Tibial nerve (tissue), 4 donors: ENCODE data around the gene ABO. TPM values are rescaled to one million over a fixed set of nuclear protein-coding genes. Genes with fewer than 3 reads are reported as not detected.
"Not testable (repeated sequence)": the region's sequence is repeated elsewhere in the genome, so short reads cannot be mapped to it uniquely, and the experiment has no call there.

ENCODE experiments used
- DNase-seq, 2 donors: peaks; one replicate each; pipeline ENCODE4 v3.0.0-alpha.2; 2019; ENCODE audit warnings: low spot score in 2 of 2
- H3K27ac ChIP-seq, 4 donors: fragments of 200-600 bp; sonication (generic) in 3 of 4; one replicate each; pipeline ENCODE4 v1.5.1; 2017 to 2019; ENCODE audit warnings: mild to moderate bottlenecking in 1 of 4
- H3K27me3 ChIP-seq, 2 donors: fragments of 200-600 bp; sonication (generic) in 1 of 2; one replicate each; pipeline versions ENCODE4 v1.5.1 to v1.6.0; 2017 to 2019
- H3K36me3 ChIP-seq, 3 donors: fragments of 200-600 bp; sonication (generic); one replicate each; pipeline ENCODE4 v1.5.1; 2018 to 2019
- H3K4me1 ChIP-seq, 4 donors: fragments of 200-600 bp; sonication (generic) in 3 of 4; one replicate each; pipeline ENCODE4 v1.5.1; 2017 to 2019
- H3K4me3 ChIP-seq, 4 donors: fragments of 200-600 bp; sonication (generic) in 3 of 4; one replicate each; pipeline ENCODE4 v1.5.1; 2017 to 2019; ENCODE audit warnings: mild to moderate bottlenecking in 1 of 4, moderate library complexity in 1 of 4
- H3K9me3 ChIP-seq, 4 donors: fragments of 200-600 bp; sonication (generic) in 3 of 4; one replicate each; pipeline ENCODE4 v1.5.1; 2017 to 2019
- CTCF ChIP-seq, 5 experiments: fragments of 200-600 bp in 3 of 5; fragments of 450-650 bp in 2 of 5; sonication (generic) in 3 of 5; IDR thresholded peaks; one replicate each; pipeline ENCODE4 v1.5.1; 2016 to 2019; ENCODE audit warnings: antibody characterized with exemption in 5 of 5, mild to moderate bottlenecking in 3 of 5, moderate library complexity in 2 of 5
- EP300 ChIP-seq, 2 donors: sonication (generic); formaldehyde crosslinking; IDR thresholded peaks; one replicate each; pipeline ENCODE4 v1.6.1; 2017; ENCODE audit warnings: antibody characterized with exemption in 2 of 2, mild to moderate bottlenecking in 1 of 2
- POLR2A ChIP-seq, 2 donors: fragments of 450-650 bp; IDR thresholded peaks; one replicate each; pipeline ENCODE4 v1.6.1; 2017; ENCODE audit warnings: antibody characterized with exemption in 2 of 2, mild to moderate bottlenecking in 2 of 2, moderate library complexity in 2 of 2
- WGBS, 2 donors: methylation state at CpG; one replicate each; pipeline ENCODE4 v1.1.5; 2018; 5-methylcytosine and 5-hydroxymethylcytosine counted together
- total RNA-seq, 4 donors: library from RNA; depleted of rRNA; stranded (reverse); fragments of >200 nt; gene quantifications; one replicate each; pipeline ENCODE4 v1.1.0, GENCODE V29; 2016

ABO gene
- total RNA-seq, 4 donors from 2014 or later = 4.8 to 25.5 (median 8.9) TPM

- H3K4me3 ChIP-seq = no peak overlapping the region
- 77% methylated on average over 12 of the region's 12 CpGs for whole genome bisulfite sequencing, 2 donors
- peaks cover 0 to 20% of the 10 kb centered on the region in 2 donors for H3K27me3 ChIP-seq
- no peak for TF ChIP-seq CTCF (IDR thresholded peaks at IDR 0.05)
- no peak for TF ChIP-seq POLR2A (IDR thresholded peaks at IDR 0.05)
- TF ChIP-seq EP300 (IDR thresholded peaks at IDR 0.05) = no peak
- H3K27ac ChIP-seq = no peak overlapping the region
- H3K4me1 ChIP-seq = no peaks in the 10 kb centered on the region
- H3K9me3 ChIP-seq = no peaks in the 10 kb centered on the region
- DNase-seq = no peak
- H3K36me3 ChIP-seq = no peaks in the 10 kb centered on the region
These were observed 53.7 kb downstream of the ABO start for GRCh38 chr9:133221177-133221809.

GRCh38 chr9:133218049-133218975 is 56.7 kb downstream of the ABO start:
- H3K4me1 ChIP-seq, DNase-seq: not testable (repeated sequence)
- 71 to 82% methylated on average over 18 to 19 of the region's 19 CpGs for WGBS, 2 donors

GRCh38 chr9:133217333-133217988 is 57.5 kb downstream of the ABO start:
- H3K27me3 ChIP-seq, H3K36me3 ChIP-seq, H3K4me1 ChIP-seq, H3K9me3 ChIP-seq, H3K27ac ChIP-seq, H3K4me3 ChIP-seq, DNase-seq: not testable (repeated sequence)
- 62 to 67% methylated on average over 12 of the region's 12 CpGs for WGBS, 2 donors

More at GRCh38 chr9:133218049-133218975, 56.7 kb downstream of the ABO start:
- H3K27ac ChIP-seq, H3K9me3 ChIP-seq, H3K36me3 ChIP-seq, H3K4me3 ChIP-seq: not testable (repeated sequence)
- H3K27me3 ChIP-seq = peaks cover 0 to 14% of the 10 kb centered on the region in 2 donors

GRCh38 chr9:133214276-133214675 is 60.7 kb downstream of the ABO start:
- H3K9me3 ChIP-seq, H3K27ac ChIP-seq, H3K27me3 ChIP-seq, H3K36me3 ChIP-seq, H3K4me1 ChIP-seq, DNase-seq, H3K4me3 ChIP-seq: not testable (repeated sequence)
- WGBS, 2 donors = 50 to 53% methylated on average over 4 of the region's 4 CpGs

- Histone ChIP-seq H3K27me3 (no peaks in the 10 kb centered on the region), H3K9me3 (peaks cover 0 to 8% (median 2%) of the 10 kb centered on the region in 4 donors), H3K27ac (no peak overlapping the region), H3K4me1 (no peaks in the 10 kb centered on the region), H3K4me3 (no peak overlapping the region), H3K36me3 (no peaks in the 10 kb centered on the region)
- WGBS, 2 donors = 88 to 94% methylated on average over 7 of the region's 7 CpGs
- DNase-seq = no peak
- TF ChIP-seq EP300 (IDR thresholded peaks at IDR 0.05) (no peak), CTCF (IDR thresholded peaks at IDR 0.05) (no peak), POLR2A (IDR thresholded peaks at IDR 0.05) (no peak)
These were observed 64.4 kb downstream of the ABO start for GRCh38 chr9:133210609-133211008.

GRCh38 chr9:133210202-133210532 is 64.8 kb downstream of the ABO start:
- H3K36me3 ChIP-seq = no peaks in the 10 kb centered on the region
- no peaks in the 10 kb centered on the region for H3K4me1 ChIP-seq
- no peaks in the 10 kb centered on the region for H3K27me3 ChIP-seq
- TF ChIP-seq POLR2A (IDR thresholded peaks at IDR 0.05) (no peak), EP300 (IDR thresholded peaks at IDR 0.05) (no peak), CTCF (IDR thresholded peaks at IDR 0.05) (no peak)
- 44 to 50% methylated on average over 7 of the region's 7 CpGs for WGBS, 2 donors
- peaks cover 0 to 8% (median 2%) of the 10 kb centered on the region in 4 donors for H3K9me3 ChIP-seq
- H3K4me3 ChIP-seq = no peak overlapping the region
- no peak for DNase-seq
- H3K27ac ChIP-seq = no peak overlapping the region

GRCh38 chr9:133209327-133210201 is 65.4 kb downstream of the ABO start:
- H3K27ac ChIP-seq, H3K4me1 ChIP-seq, H3K9me3 ChIP-seq, H3K27me3 ChIP-seq, H3K4me3 ChIP-seq, DNase-seq, H3K36me3 ChIP-seq: not testable (repeated sequence)
- WGBS, 2 donors = 72 to 77% methylated on average over 25 to 29 of the region's 29 CpGs

GRCh38 chr9:133208880-133209300 is 66.1 kb downstream of the ABO start, which contains the start of gene OBP2B:
Gene OBP2B, minus strand, starts transcription at chr9:133209250. Its CDS starts 51 bp downstream, at chr9:133209199.
- H3K36me3 ChIP-seq, H3K27ac ChIP-seq, H3K4me1 ChIP-seq, H3K4me3 ChIP-seq, H3K27me3 ChIP-seq, DNase-seq, H3K9me3 ChIP-seq: not testable (repeated sequence)
- WGBS, 2 donors = 80% methylated on average over 4 of the region's 18 CpGs; no CpG with 5 or more reads in 1 of the 2 donors
